ENCODE measurements around the gene BST2.

Gene BST2

GRCh38 chr19:17394891-17395415 lies 10.5 kb downstream of the BST2 start:
- H3K4me1 ChIP-seq (ENCODE audit: insufficient read depth, low read length), result peaks cover 23% of the 10 kb centered on the region

GRCh38 chr19:17393914-17394313 lies 11.5 kb downstream of the BST2 start, which contains the start of gene CCDC194:
TSS of gene CCDC194 (minus strand) at chr19:17394196. CDS start at chr19:17394158, 38 bp downstream.
- Histone ChIP-seq H3K27ac (ENCODE audit: low read length) (no peak within 1 kb of the TSS), H3K79me2 (ENCODE audit: insufficient read depth, low read length) (no peaks in the 10 kb centered on the region), H3K36me3 (ENCODE audit: insufficient read depth, low read length) (no peaks in the 10 kb centered on the region), H3K4me3 (ENCODE audit: low read depth in 1 of 2, low read length in 2 of 2) (peak within 1 kb of the TSS in 1 of 2 experiments; percentile 42; a peak in 2 of 4 replicates), H3K4me2 (ENCODE audit: insufficient read depth, low read length) (peak within 1 kb of the TSS; percentile 54; the same call in 1 of the 2 replicates), H2AFZ (ENCODE audit: low read depth, low read length) (no peak within 1 kb of the TSS), H3K9ac (ENCODE audit: low read depth, low read length) (no peak within 1 kb of the TSS), H3K9me3 (ENCODE audit: insufficient read depth, low read length, severe bottlenecking) (no peaks in the 10 kb centered on the region), H3K27me3 (ENCODE audit: insufficient read depth, low read length, poor library complexity) (peaks cover 3% of the 10 kb centered on the region), H4K20me1 (ENCODE audit: insufficient read depth, low read length) (no peaks in the 10 kb centered on the region), H3K4me1 (ENCODE audit: insufficient read depth, low read length) (peaks cover 23% of the 10 kb centered on the region)
- DNase-seq (no peak), ATAC-seq (ENCODE audit: insufficient read depth, low read depth) (no peak)
- TF ChIP-seq CTCF (IDR thresholded peaks at IDR 0.05; ENCODE audit: borderline replicate concordance, extremely low read depth, low read length, poor library complexity, severe bottlenecking) (no peak), EZH2 (IDR thresholded peaks at IDR 0.05; ENCODE audit: borderline replicate concordance, low read depth, low read length, severe bottlenecking) (no peak)

More at GRCh38 chr19:17394891-17395415, 10.5 kb downstream of the BST2 start:
- H3K27ac ChIP-seq (ENCODE audit: low read length), result peak overlapping the region; percentile 58
- peak overlapping the region; percentile 22; the same call in 1 of the 2 replicates for H3K9ac ChIP-seq (ENCODE audit: low read depth, low read length)
- no peaks in the 10 kb centered on the region for H4K20me1 ChIP-seq (ENCODE audit: insufficient read depth, low read length)
- TF ChIP-seq CTCF (IDR thresholded peaks at IDR 0.05; ENCODE audit: borderline replicate concordance, extremely low read depth, low read length, poor library complexity, severe bottlenecking) (peak; percentile 88), EZH2 (IDR thresholded peaks at IDR 0.05; ENCODE audit: borderline replicate concordance, low read depth, low read length, severe bottlenecking) (no peak)
- no peaks in the 10 kb centered on the region for H3K79me2 ChIP-seq (ENCODE audit: insufficient read depth, low read length)
- H3K36me3 ChIP-seq (ENCODE audit: insufficient read depth, low read length), result no peaks in the 10 kb centered on the region
- peak overlapping the region; percentile 23 for H2AFZ ChIP-seq (ENCODE audit: low read depth, low read length)
- H3K9me3 ChIP-seq (ENCODE audit: insufficient read depth, low read length, severe bottlenecking), result no peaks in the 10 kb centered on the region
- DNase-seq, result peak; percentile 74
- H3K27me3 ChIP-seq (ENCODE audit: insufficient read depth, low read length, poor library complexity), result peaks cover 3% of the 10 kb centered on the region
- H3K4me2 ChIP-seq (ENCODE audit: insufficient read depth, low read length), result peak overlapping the region; percentile 54
- peak overlapping the region in 1 of 2 experiments; percentile 42; a peak in 2 of 4 replicates for H3K4me3 ChIP-seq (ENCODE audit: low read depth in 1 of 2, low read length in 2 of 2)
- ATAC-seq (ENCODE audit: insufficient read depth, low read depth), result peak; percentile 51

- Histone ChIP-seq H3K4me2 (ENCODE audit: insufficient read depth, low read length) (no peak overlapping the region), H3K79me2 (ENCODE audit: insufficient read depth, low read length) (no peaks in the 10 kb centered on the region), H3K4me3 (ENCODE audit: low read depth in 1 of 2, low read length in 2 of 2) (no peak overlapping the region), H2AFZ (ENCODE audit: low read depth, low read length) (no peak overlapping the region), H4K20me1 (ENCODE audit: insufficient read depth, low read length) (no peaks in the 10 kb centered on the region), H3K27ac (ENCODE audit: low read length) (no peak overlapping the region), H3K9me3 (ENCODE audit: insufficient read depth, low read length, severe bottlenecking) (no peaks in the 10 kb centered on the region), H3K4me1 (ENCODE audit: insufficient read depth, low read length) (peaks cover 23% of the 10 kb centered on the region), H3K9ac (ENCODE audit: low read depth, low read length) (no peak overlapping the region), H3K27me3 (ENCODE audit: insufficient read depth, low read length, poor library complexity) (peaks cover 3% of the 10 kb centered on the region), H3K36me3 (ENCODE audit: insufficient read depth, low read length) (no peaks in the 10 kb centered on the region)
- DNase-seq (no peak), ATAC-seq (ENCODE audit: insufficient read depth, low read depth) (no peak)
- TF ChIP-seq EZH2 (IDR thresholded peaks at IDR 0.05; ENCODE audit: borderline replicate concordance, low read depth, low read length, severe bottlenecking) (no peak), CTCF (IDR thresholded peaks at IDR 0.05; ENCODE audit: borderline replicate concordance, extremely low read depth, low read length, poor library complexity, severe bottlenecking) (no peak)
Observed at GRCh38 chr19:17393002-17393401, 12.4 kb downstream of the BST2 start.

Measured in DND-41 (cell line).